ENCODE measurements around the gene LEO1.

The LEO1 gene

GRCh38 chr15:51926809-51927208, 44.8 kb downstream of the LEO1 start:
- FAIRE-seq: no peak

GRCh38 chr15:51924156-51925068, 47.2 kb downstream of the LEO1 start:
- FAIRE-seq: no peak

DNA sequence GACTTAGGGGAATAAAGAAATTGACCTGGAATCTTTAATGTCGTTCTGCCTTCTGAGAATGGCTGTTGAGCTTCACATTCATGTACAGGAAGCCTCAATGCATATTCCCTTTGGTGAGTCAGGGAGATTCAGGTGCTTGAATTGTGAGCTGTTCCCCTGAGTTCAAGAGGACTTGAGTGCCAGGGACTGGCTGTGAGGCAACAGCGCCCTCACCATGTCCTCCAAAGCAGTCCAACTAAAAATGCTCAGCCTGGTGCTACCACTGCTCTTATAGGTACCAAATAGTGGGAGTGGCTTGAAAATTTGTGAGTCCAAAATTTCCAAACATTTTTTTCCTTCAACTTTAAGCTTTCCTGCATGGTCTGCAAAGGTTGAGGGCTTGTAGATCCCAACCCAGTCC, 54.1 kb downstream of the LEO1 start:
- FAIRE-seq: no peak

GRCh38 chr15:51912528-51912927, 59.0 kb downstream of the LEO1 start:
- no peak for FAIRE-seq

- FAIRE-seq: no peak
Measured at GRCh38 chr15:51909584-51909983, 62.0 kb downstream of the LEO1 start.

- peak; percentile 51 for FAIRE-seq
Measured at GRCh38 chr15:51908316-51908715, 63.3 kb downstream of the LEO1 start.

- FAIRE-seq: peak; percentile 88
Measured at GRCh38 chr15:51907136-51907862, 64.3 kb downstream of the LEO1 start.

- FAIRE-seq: no peak
Measured at GRCh38 chr15:51904931-51905330, 66.6 kb downstream of the LEO1 start.

DNA sequence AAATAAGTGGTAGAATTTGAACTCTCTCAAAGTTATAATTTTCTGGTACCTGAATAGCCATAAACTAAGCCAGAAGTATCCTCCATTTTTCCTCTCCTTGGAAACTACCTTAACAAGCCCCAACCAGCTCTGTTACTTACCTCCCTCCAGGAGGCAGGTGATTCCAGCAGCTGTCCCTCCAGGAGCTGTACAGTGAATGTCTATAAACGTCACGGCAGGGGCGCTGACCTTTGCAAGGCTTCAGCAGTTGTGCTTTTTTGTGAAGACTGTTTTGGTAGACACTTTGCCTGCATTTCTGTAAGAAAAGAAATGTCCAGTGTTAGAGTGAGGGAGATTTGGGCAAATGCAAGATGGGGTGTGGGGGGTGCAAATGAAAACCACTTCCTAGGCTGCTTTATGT, 67.2 kb downstream of the LEO1 start:
- FAIRE-seq: no peak

DNA sequence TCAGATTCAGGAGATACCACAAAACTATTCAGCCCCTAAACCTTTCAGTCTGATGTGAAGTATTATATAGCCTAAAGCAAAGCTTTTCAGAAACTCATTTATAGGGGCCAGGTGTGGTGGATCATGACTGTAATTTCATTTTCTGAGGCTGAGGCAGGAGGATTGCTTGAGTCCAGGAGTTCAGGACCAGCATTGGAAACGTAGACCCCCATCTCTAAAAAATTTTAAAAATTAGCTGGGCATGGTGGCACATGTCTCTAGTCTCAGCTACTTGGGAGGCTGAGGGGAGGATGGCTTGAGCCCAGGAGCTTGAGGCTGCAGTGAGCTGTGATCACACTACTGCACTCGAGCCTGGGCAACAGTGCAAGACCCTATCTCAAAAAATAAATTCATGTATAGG, 82.1 kb downstream of the LEO1 start:
- no peak for FAIRE-seq

DNA sequence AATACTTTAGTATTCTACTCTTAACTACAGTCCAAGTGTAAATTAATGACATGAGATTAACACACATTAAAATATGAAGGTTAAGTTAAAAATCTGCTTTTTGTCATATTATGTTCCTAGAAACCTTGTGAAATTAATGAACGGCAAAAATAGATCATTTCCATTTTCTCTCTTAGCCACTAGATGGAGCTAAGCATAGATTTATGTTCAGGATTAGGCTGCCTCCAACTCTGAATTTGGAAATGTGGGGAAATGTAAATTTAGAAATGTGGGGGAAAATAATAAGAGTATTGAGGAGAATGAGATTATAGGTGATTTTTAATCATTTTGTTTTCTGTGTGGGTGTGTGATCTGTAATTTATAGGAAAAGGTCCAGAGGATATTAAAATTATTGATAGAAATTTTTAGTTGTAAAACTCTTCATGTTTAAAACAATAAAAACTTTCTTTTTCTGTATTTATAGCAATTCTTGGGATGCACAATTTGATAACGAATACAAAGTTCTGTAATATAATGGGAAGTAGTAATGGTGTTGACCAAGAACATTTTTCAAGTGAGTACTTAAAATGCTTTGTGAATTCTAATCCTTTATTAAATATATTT, 82.9 kb downstream of the LEO1 start:
- FAIRE-seq: peak; percentile 99

All from islet of Langerhans (tissue), 1 donor.